HepG2 (cell line): ENCODE data around the gene MSANTD2. TPM values are rescaled to one million over a fixed set of nuclear protein-coding genes. Genes with fewer than 3 reads are reported as not detected.
A peak's percentile ranks its signal among the peaks of the same experiment; 100 is the strongest.

ENCODE experiments used
- AKAP8 ChIP-seq: sonication (generic); formaldehyde crosslinking; IDR thresholded peaks from 2 replicates; pipeline ENCODE4 v1.5.1; 2020; ENCODE audit warnings: mild to moderate bottlenecking, missing genetic modification reagents
- HNF1A ChIP-seq, 2 experiments: sonication (generic) in 1 of 2; formaldehyde crosslinking in 1 of 2; IDR thresholded peaks; 2 replicates each; pipeline versions ENCODE4 v1.4.0 to v1.6.1; 2016 to 2020; ENCODE audit warnings: borderline replicate concordance in 1 of 2, low read depth in 1 of 2, mild to moderate bottlenecking in 1 of 2, missing genetic modification reagents in 1 of 2
- IRF1 ChIP-seq: sonication (generic); formaldehyde crosslinking; IDR thresholded peaks from 2 replicates; pipeline ENCODE4 v1.4.0; 2020; ENCODE audit warnings: low read depth, mild to moderate bottlenecking, missing genetic modification reagents
- KAT2B ChIP-seq: fragments of 150-350 bp; IDR thresholded peaks from 2 replicates; pipeline ENCODE4 v1.6.1; 2014; ENCODE audit warnings: low read depth, low read length, borderline replicate concordance
- MXD1 ChIP-seq: sonication (generic); formaldehyde crosslinking; IDR thresholded peaks from 2 replicates; pipeline ENCODE4 v1.4.0; 2020; ENCODE audit warnings: mild to moderate bottlenecking, missing genetic modification reagents
- NBN ChIP-seq: fragments of 450-650 bp; conservative IDR thresholded peaks from 2 replicates; pipeline ENCODE4 v1.6.1; 2017
- NPAS2 ChIP-seq: sonication (generic); formaldehyde crosslinking; IDR thresholded peaks from 2 replicates; pipeline ENCODE4 v1.8.0; 2022; ENCODE audit warnings: mild to moderate bottlenecking, missing genetic modification reagents, borderline replicate concordance
- SIX1 ChIP-seq: sonication (generic); formaldehyde crosslinking; IDR thresholded peaks from 2 replicates; pipeline ENCODE4 v1.4.0; 2020; ENCODE audit warnings: missing genetic modification reagents, borderline replicate concordance
- TOE1 ChIP-seq: sonication (generic); formaldehyde crosslinking; IDR thresholded peaks from 2 replicates; pipeline ENCODE4 v1.4.0; 2020; ENCODE audit warnings: mild to moderate bottlenecking, missing genetic modification reagents
- ZNF235 ChIP-seq: sonication (generic); formaldehyde crosslinking; IDR thresholded peaks from 2 replicates; pipeline ENCODE4 v1.8.1; 2023; ENCODE audit warnings: mild to moderate bottlenecking, missing genetic modification reagents, borderline replicate concordance
- ZNF672 ChIP-seq: sonication (generic); formaldehyde crosslinking; IDR thresholded peaks from 2 replicates; pipeline ENCODE4 v1.8.1; 2022; ENCODE audit warnings: missing genetic modification reagents
- ZNF761 ChIP-seq: sonication (generic); formaldehyde crosslinking; conservative IDR thresholded peaks from 2 replicates; pipeline ENCODE4 v1.4.0; 2020; ENCODE audit warnings: mild to moderate bottlenecking, missing genetic modification reagents
- polyA plus RNA-seq, 8 experiments: library from polyadenylated mRNA; depleted of rRNA in 3 of 8; stranded (reverse) in 7 of 8; unstranded in 1 of 8; fragments of >200 nt; fragmentation: Illumina TruSeq in 4 of 8; extraction: Trizol in 4 of 8; gene quantifications; 2 replicates each; pipeline versions ENCODE4 v1.2.1 to v1.2.3, GENCODE V29; 2011 to 2016; ENCODE audit warnings: low read depth in 4 of 8, missing spikeins in 1 of 8, mixed read lengths in 1 of 8; ENCODE audit not compliant: insufficient read depth in 1 of 8
- total RNA-seq, 5 experiments: library from RNA; depleted of rRNA; stranded (reverse); fragments of >200 nt; fragmentation: Illumina TruSeq; extraction: Trizol; gene quantifications; 2 replicates each; pipeline ENCODE4 v1.2.3, GENCODE V29; 2016; ENCODE audit warnings: low read depth in 1 of 5
- TF ChIP-seq, protein P1 (sequence below): sonication (generic); formaldehyde crosslinking; IDR thresholded peaks from 2 replicates; pipeline ENCODE4 v1.4.0; 2020; ENCODE audit warnings: missing genetic modification reagents

The MSANTD2 gene
- total and polyA plus RNA-seq, 2 of the 13 experiments (the other 11 are each of a cell fraction or from before 2014, with no cell fraction given), result 8.7 to 10.1 TPM

GRCh38 chr11:124724979-124725718 lies 75.1 kb downstream of the MSANTD2 start (continued):
- TF ChIP-seq, protein P1, sequence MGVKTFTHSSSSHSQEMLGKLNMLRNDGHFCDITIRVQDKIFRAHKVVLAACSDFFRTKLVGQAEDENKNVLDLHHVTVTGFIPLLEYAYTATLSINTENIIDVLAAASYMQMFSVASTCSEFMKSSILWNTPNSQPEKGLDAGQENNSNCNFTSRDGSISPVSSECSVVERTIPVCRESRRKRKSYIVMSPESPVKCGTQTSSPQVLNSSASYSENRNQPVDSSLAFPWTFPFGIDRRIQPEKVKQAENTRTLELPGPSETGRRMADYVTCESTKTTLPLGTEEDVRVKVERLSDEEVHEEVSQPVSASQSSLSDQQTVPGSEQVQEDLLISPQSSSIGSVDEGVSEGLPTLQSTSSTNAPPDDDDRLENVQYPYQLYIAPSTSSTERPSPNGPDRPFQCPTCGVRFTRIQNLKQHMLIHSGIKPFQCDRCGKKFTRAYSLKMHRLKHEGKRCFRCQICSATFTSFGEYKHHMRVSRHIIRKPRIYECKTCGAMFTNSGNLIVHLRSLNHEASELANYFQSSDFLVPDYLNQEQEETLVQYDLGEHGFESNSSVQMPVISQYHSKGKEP (CRISPR knock-in tag), result no peak
- no peak for TF ChIP-seq NBN
- no peak for TF ChIP-seq NPAS2 (CRISPR knock-in tag)
- no peak for TF ChIP-seq IRF1 (CRISPR knock-in tag)
- no peak for TF ChIP-seq AKAP8
- no peak for TF ChIP-seq SIX1 (CRISPR knock-in tag)
- no peak for TF ChIP-seq TOE1
- TF ChIP-seq ZNF235 (CRISPR knock-in tag), result no peak
- TF ChIP-seq HNF1A (IDR thresholded peaks at IDR 0.05; ENCODE audit: low read depth), result peak; percentile 79; the same call in 1 of the 2 replicates
- TF ChIP-seq HNF1A (CRISPR knock-in tag; IDR thresholded peaks at IDR 0.05; ENCODE audit: borderline replicate concordance), result peak; percentile 56; the same call in 1 of the 2 replicates
- TF ChIP-seq MXD1 (CRISPR knock-in tag), result no peak
- no peak for TF ChIP-seq ZNF672 (CRISPR knock-in tag)
- TF ChIP-seq ZNF761, result no peak
- TF ChIP-seq KAT2B, result no peak
